ENCODE results near the gene ACER3.
"Not testable (repeated sequence)": the region's sequence is repeated elsewhere in the genome, so short reads cannot be mapped to it uniquely, and the experiment has no call there.

The ACER3 gene

GRCh38 chr11:77038029-77038824 lies 177.5 kb downstream of the ACER3 start:
- DNase-seq (ENCODE audit: low spot score) = no peak

GRCh38 chr11:77038825-77039326 lies 178.2 kb downstream of the ACER3 start:
- DNase-seq (ENCODE audit: low spot score) = peak; percentile 33

GRCh38 chr11:77039491-77040400 lies 179.0 kb downstream of the ACER3 start:
- DNase-seq (ENCODE audit: low spot score) = peak; percentile 44

- DNase-seq (ENCODE audit: low spot score) = no peak
These were observed 179.7 kb downstream of the ACER3 start for GRCh38 chr11:77040401-77040777.

GRCh38 chr11:77040889-77041288 lies 180.2 kb downstream of the ACER3 start:
- no peak for DNase-seq (ENCODE audit: low spot score)

- DNase-seq (ENCODE audit: low spot score) = no peak
These were observed 181.5 kb downstream of the ACER3 start for GRCh38 chr11:77042111-77042726.

DNA sequence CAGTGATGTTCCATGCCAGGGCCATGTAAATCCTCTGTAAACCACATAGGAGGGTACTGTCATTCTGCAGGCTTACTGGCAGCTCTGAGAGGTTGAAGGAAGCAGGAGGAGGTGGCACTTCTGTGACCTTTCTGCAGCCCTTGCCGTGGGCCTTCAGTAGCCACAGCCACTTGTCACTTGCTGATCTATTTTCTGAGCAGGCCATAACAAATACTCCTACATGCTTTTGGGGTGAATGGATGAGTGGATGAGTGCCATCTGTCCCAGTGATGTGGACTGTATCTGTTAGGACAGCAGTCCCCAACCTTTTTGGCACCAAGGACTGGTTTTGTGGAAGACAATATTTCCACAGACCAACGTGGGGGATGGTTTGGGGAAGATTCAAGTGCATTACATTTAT lies 183.6 kb downstream of the ACER3 start:
- DNase-seq (ENCODE audit: low spot score) = no peak

DNA sequence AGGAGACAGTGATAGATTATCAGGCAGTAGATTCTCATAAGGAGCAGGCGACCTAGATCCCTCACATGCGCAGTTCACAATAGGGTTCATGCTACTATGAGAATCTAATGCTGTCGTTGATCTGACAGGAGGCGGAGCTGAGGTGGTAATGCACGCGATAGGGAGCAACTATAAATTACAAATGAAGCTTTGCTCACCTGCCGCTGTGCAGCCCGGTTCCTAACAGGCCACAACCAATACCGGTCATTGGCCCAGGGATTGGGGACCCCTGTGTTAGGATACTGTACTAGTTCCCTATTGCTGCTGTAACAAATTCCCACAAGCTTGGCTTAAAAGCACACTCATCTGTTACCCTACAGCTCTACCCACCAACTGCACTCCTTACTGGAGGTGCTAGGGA lies 184.2 kb downstream of the ACER3 start:
- no peak for DNase-seq (ENCODE audit: low spot score)

GRCh38 chr11:77046060-77046501 lies 185.4 kb downstream of the ACER3 start:
- DNase-seq (ENCODE audit: low spot score) = peak; percentile 87

DNA sequence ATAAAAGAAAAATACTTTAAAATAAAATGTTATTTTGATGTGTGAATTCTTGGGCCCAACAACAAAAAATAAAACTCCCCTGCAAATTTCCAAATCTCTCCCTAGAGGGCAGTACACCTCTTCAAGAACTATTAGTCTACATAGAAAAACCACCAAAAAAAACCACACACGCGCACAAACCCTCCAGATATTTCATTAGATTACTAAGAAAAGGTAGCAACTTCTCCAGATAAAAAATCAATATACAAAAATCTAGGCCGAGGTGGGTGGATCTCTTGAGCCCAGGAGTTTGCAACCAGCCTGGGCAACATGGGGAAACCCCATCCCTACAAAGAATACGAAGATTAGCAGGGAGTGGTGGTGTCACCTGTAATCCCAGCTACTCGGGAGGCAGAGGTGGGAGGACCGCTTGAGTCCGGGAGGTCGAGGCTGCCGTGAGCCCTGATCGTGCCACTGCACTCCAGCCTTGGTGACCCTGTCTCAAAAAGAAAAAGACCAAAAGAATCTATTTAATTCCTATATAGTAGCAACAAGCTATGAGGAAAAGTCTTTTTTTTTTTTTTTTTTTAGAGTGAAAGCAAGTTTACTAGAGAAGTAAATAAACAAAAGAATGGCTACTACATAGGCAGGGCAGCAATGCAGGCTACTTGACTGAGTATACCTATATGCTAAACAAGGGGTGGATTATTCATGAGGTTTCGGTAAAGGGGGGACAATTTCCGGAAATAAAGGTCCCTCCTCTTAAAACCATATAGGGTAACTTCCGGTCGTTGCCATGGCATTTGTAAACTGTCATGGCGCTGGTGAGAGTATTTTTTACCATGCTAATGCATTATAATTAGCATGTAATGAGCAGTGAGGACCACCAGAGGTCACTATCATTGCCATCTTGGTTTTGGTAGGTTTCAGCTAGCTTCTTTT lies 186.5 kb downstream of the ACER3 start:
- DNase-seq (ENCODE audit: low spot score) = peak; percentile 78

DNA sequence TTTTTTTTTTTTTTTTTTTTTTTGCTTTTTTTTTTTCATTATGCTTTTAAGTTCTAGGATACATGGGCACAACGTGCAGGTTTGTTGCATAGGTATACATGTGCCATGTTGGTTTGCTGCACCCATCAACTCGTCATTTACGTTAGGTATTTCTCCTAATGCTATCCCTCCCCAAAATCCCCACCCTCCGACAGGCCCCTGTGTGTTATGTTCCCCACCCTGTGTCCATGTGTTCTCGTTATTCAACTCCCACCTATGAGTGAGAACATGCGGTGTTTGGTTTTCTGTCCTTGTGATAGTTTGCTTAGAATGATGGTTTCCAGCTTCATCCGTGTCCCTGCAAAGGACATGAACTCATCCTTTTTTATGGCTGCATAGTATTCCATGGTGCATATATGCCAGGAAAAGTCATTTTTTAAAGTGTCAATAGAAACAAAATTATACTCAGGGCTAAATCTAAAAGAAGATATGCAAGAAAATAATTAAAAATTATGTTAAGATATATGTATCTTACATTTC lies 187.3 kb downstream of the ACER3 start:
- DNase-seq (ENCODE audit: low spot score) = not testable (repeated sequence)

GRCh38 chr11:77049026-77049425 lies 188.3 kb downstream of the ACER3 start:
- DNase-seq (ENCODE audit: low spot score) = no peak

DNA sequence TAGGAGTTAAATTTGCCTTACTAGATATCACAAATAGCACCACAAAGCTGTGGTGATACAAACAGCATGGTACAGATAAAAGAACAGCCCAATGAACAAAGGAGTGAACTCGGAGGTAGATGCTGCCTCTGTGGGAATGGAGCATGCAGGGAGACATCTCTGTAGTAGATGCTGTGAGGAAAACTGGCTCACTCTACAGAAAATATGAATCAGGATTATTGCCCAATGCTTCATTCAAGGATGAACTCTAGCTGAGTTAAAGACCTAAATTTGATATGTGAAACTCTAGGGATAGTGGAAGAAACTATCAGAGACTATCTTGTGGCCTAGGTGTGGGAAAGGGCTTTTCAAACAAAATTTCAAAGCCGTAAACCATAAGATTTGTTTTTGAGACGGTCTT lies 190.8 kb downstream of the ACER3 start:
- no peak for DNase-seq (ENCODE audit: low spot score)

- no peak for DNase-seq (ENCODE audit: low spot score)
These were observed 191.8 kb downstream of the ACER3 start for GRCh38 chr11:77052518-77052917.

- no peak for DNase-seq (ENCODE audit: low spot score)
These were observed 192.7 kb downstream of the ACER3 start for GRCh38 chr11:77053217-77054015.

GRCh38 chr11:77054084-77054483 lies 193.4 kb downstream of the ACER3 start:
- no peak for DNase-seq (ENCODE audit: low spot score)

- no peak for DNase-seq (ENCODE audit: low spot score)
These were observed 194.4 kb downstream of the ACER3 start for GRCh38 chr11:77055101-77055561.

- DNase-seq (ENCODE audit: low spot score) = no peak
These were observed 195.2 kb downstream of the ACER3 start for GRCh38 chr11:77055913-77056312.

GRCh38 chr11:77056814-77057402 lies 196.2 kb downstream of the ACER3 start:
- DNase-seq (ENCODE audit: low spot score) = no peak
